Adipose tissue (tissue), 3 donors: ENCODE measurements around the gene PDCD2L. TPM values are rescaled to one million over a fixed set of nuclear protein-coding genes. Genes with fewer than 3 reads are reported as not detected.
"Not testable (repeated sequence)": the region's sequence is repeated elsewhere in the genome, so short reads cannot be mapped to it uniquely, and the experiment has no call there.

Source experiments
- H3K27ac ChIP-seq: one replicate; pipeline ENCODE4 v1.5.1; 2013; ENCODE audit warnings: low read depth, low read length
- WGBS, 3 donors: extraction: QIAGEN DNeasy Blood & Tissue Kit; methylation state at CpG; one replicate each; pipeline ENCODE4 v1.1.7; 2013; 5-methylcytosine and 5-hydroxymethylcytosine counted together
- polyA plus RNA-seq, 3 donors: library from polyadenylated mRNA; stranded (reverse); fragments of 200-250 nt; gene quantifications; one replicate each; pipeline ENCODE4 v1.2.3, GENCODE V29; 2013
- donor health status: healthy with polysubstance abuse.
- donor health status: Bipolar disorder and iron deficiency.
- donor health status: healthy.

PDCD2L gene
- polyA plus RNA-seq, 3 donors = 5.1 to 10.9 (median 8.0) TPM

- not testable (repeated sequence) for H3K27ac ChIP-seq
- WGBS, 3 donors = 88 to 94% (median 91%) methylated on average over 10 of the region's 10 CpGs
Measured at GRCh38 chr19:34369166-34369565, 35.0 kb upstream of the PDCD2L start.

- WGBS, 3 donors = 72 to 76% (median 76%) methylated on average over 8 of the region's 8 CpGs
- no peak overlapping the region for H3K27ac ChIP-seq
Measured at GRCh38 chr19:34370117-34370516, 34.1 kb upstream of the PDCD2L start.

DNA sequence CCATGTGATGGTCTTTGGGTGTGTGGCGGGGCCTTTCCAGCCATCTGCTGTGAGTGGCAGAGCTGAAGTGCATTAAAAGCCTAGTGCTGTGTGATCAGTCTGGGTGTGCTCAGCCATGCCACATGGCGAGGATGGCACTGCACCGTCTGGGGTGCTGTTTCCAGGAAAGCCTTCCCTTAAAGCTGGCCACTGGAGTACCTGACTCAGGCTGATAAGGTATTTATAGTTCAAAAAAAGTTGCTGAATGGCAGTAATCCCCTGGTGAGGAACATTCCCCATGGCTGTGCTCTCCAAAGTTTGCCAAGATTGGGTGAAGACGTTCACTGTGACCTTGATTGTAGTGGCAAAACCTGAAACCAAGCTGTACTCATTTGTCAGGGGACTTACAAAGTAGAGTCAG is 33.2 kb upstream of the PDCD2L start:
- no peak overlapping the region for H3K27ac ChIP-seq
- 64 to 76% (median 75%) methylated on average over 4 of the region's 4 CpGs for WGBS, 3 donors

DNA sequence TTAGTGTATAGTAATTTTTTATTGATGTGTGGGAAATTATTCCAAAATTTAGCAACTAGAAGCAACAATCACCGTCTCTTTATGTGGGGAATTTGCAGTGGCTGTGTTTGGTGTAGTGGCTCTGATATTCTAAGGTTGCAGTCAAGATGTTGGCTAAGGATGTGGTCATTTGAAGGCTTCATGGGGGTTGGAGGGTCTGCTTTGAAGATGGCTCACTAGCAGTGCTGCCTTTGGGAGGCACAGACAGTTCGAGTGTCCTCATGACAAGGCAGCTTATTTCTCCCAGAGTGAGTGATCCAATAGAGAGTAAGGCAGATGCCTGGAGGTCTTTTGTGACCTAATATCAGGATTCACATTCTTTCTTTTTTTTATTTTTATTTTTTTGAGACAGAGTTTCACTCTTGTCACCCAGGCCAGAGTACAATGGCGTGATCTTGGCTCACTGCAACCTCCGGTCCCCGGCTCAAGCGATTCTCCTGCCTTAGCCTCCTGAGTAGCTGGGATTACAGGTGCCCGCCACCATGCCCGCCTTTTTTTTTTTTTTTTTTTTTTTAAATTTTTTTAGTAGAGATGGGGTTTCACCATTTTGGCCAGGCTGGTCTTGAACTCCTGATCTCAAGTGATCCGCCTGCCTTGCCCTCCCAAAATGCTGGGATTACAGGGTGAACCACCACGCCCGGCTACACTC is 30.5 kb upstream of the PDCD2L start:
- H3K27ac ChIP-seq = no peak overlapping the region
- 96 to 98% (median 97%) methylated on average over 11 of the region's 11 CpGs for WGBS, 3 donors

GRCh38 chr19:34375598-34375997 is 28.6 kb upstream of the PDCD2L start:
- H3K27ac ChIP-seq = no peak overlapping the region
- 64 to 85% (median 75%) methylated on average over 8 of the region's 8 CpGs for WGBS, 3 donors

DNA sequence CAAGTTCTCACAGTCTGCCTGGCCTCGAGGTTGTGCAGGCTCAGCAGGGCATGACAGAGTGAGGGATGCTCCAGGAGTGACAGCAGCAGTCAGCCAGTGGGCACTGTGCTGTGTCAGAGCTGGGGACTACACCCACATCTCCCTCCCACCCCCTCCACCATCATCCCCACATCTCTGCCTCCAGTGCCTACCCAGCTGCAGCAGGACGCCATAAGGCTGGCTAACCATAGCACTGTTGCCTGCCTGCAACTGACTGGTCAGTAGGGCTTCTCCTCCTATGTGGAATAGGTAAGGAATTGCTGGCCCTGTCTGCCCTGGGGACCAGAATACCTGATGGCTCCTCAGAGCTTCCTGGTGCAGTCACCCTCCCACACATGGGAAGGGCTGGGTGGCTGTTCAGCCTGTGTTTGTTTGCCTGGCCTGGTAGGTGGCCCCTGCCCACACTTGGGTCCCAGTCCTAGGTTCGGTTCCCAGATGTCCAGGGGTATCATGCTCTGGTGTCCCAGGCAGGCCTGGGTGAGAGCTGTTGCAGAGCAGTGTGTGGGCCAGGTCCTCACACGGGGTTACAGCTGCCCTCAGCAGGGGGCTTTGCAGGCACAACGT is 23.5 kb upstream of the PDCD2L start:
- no peak overlapping the region for H3K27ac ChIP-seq
- WGBS, 3 donors = 93 to 95% (median 94%) methylated on average over 5 of the region's 5 CpGs

- WGBS, 3 donors = 92 to 96% (median 94%) methylated on average over 12 to 14 of the region's 14 CpGs
Measured at GRCh38 chr19:34381399-34382251, 22.6 kb upstream of the PDCD2L start.

DNA sequence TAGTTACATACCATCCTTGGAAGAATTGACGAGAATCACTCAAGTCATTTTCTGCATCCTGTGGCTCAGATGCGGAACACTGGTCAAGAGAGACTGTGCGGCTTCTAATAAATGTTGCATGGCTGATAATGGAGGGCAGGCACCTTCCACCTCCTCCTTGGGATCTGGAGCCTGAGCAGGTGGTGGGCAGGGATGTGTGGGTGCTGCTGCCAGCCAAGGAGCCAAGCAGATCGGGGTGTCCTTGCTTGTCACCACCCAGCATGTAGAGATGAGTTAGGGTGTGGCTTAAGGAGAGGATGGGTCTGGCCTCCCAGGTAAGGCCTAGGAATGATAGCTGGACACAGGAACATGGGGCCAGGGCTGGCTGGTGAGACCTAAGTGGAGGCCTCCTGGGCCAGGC is 21.7 kb upstream of the PDCD2L start:
- 96 to 98% (median 97%) methylated on average over 4 of the region's 4 CpGs for WGBS, 3 donors
- no peak overlapping the region for H3K27ac ChIP-seq

More at GRCh38 chr19:34381399-34382251, 22.6 kb upstream of the PDCD2L start:
- no peak overlapping the region for H3K27ac ChIP-seq

GRCh38 chr19:34383599-34383998 is 20.6 kb upstream of the PDCD2L start:
- no peak overlapping the region for H3K27ac ChIP-seq
- 97 to 98% (median 98%) methylated on average over 5 of the region's 5 CpGs for WGBS, 3 donors

DNA sequence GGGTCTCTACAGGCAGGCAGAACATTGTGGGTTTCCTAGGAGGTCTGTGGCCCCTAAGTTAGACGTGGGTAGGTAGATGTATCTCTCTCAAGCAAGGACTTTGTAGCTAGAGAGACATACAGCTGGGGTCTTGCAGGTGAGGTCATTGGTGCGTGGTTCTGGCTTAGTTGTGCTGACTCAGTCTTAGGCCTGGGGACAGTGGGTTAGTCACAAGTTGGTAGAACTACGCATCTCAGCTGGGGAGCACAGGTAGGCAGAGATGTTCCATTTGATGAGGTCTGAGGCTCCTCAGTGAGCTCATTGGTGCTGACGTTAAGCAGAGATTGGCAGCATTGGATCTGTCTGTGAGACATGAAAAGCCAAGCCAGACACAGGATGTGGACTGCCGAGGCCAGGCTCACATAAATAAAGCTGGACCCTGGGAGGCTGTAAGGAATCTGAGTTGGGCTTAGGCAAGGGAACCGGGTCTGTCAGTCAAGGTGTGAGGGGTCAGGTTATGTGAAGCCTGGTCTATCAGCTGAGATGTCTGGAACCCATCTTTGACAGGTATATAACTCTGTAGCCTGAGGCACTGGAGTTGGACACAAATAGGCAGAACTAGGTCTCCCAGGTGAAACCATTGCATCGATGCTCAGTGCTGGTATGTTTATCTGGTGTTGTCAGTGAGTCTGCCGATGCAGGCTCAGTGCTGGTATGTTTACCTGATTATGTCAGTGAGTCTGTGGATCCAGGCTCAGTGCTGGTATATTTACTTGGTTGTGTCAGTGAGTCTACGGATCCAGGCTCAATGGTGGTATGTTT is 17.4 kb upstream of the PDCD2L start:
- WGBS, 3 donors = 89 to 95% (median 94%) methylated on average over 9 of the region's 9 CpGs

GRCh38 chr19:34387446-34387810 is 16.8 kb upstream of the PDCD2L start:
- WGBS, 3 donors = 95 to 100% (median 96%) methylated on average over 1 of the region's 1 CpG
- no peak overlapping the region for H3K27ac ChIP-seq

More for the DNA sequence above, 17.4 kb upstream of the PDCD2L start:
- H3K27ac ChIP-seq = no peak overlapping the region

GRCh38 chr19:34388745-34389144 is 15.5 kb upstream of the PDCD2L start:
- H3K27ac ChIP-seq = not testable (repeated sequence)
- 96 to 100% (median 100%) methylated on average over 2 of the region's 2 CpGs for WGBS, 3 donors

- no peak overlapping the region for H3K27ac ChIP-seq
Measured at GRCh38 chr19:34391813-34392212, 12.4 kb upstream of the PDCD2L start.

- H3K27ac ChIP-seq = no peak overlapping the region
- 84 to 88% (median 88%) methylated on average over 11 of the region's 11 CpGs for WGBS, 3 donors
Measured at GRCh38 chr19:34393031-34393430, 11.2 kb upstream of the PDCD2L start.

DNA sequence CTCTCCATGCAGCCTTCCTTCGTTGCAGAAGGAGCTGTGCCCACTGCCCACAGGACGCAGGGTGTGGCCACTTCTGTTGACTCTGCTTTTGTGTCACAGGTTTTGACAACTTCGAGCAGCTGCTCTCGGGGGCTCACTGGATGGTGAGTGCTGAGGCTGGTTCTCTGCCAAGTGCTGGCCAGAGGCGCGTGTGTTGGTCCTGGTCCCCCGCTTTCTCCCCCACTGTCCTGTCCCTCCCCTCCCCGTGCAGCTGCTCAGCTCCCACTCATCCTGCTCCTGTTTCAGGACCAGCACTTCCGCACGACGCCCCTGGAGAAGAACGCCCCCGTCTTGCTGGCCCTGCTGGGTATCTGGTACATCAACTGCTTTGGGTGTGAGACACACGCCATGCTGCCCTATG is 10.6 kb upstream of the PDCD2L start:
- no peak overlapping the region for H3K27ac ChIP-seq
- 88 to 89% (median 89%) methylated on average over 13 to 14 of the region's 14 CpGs for WGBS, 3 donors

DNA sequence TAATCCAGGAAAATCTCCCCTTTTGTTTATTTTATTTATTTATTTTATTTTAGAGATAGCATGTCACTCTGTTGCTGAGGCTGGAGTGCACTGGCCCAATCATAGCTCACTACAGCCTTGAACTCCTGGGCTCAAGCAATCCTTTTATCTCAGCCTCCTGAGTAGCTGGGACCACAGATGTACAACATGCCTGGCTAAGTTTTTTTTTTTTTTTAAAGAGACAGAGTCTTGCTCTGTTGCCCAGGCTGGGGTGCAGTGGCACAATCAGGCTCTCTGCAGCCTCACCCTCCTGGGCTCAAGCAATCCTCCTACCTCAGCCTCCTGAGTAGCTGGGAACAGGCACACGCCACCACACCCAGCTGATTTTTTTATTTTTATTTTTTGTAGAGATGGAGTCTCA is 6.3 kb upstream of the PDCD2L start:
- no peak overlapping the region for H3K27ac ChIP-seq
- 90 to 100% (median 95%) methylated on average over 1 of the region's 1 CpG for WGBS, 3 donors

DNA sequence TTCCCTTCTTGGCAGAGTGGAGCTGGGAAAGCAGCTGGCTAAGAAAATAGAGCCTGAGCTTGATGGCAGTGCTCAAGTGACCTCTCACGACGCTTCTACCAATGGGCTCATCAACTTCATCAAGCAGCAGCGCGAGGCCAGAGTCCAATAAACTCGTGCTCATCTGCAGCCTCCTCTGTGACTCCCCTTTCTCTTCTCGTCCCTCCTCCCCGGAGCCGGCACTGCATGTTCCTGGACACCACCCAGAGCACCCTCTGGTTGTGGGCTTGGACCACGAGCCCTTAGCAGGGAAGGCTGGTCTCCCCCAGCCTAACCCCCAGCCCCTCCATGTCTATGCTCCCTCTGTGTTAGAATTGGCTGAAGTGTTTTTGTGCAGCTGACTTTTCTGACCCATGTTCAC is 4.3 kb upstream of the PDCD2L start:
- 83 to 91% (median 91%) methylated on average over 9 of the region's 9 CpGs for WGBS, 3 donors
- H3K27ac ChIP-seq = no peak overlapping the region

DNA sequence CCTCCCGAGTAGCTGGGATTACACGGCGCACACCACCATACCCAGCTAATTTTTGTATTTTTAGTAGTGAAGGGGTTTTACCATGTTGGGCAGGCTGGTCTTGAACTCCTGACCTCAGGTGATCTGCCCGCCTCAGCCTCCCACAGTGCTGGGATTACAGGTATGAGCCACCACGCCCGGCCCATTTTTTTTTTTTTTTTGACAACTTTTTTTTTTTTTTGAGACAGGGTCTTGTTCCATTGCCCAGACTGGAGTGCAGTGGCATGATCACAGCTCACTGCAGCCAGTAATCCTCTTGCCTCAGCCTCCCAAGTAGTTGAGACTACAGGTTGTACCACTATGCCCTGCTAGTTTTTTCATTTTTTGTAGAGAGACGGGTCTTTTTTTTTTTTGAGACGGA is 3.4 kb upstream of the PDCD2L start:
- H3K27ac ChIP-seq = not testable (repeated sequence)
- 94 to 98% (median 98%) methylated on average over 8 of the region's 8 CpGs for WGBS, 3 donors
